Measurements from ENCODE around the gene DAP. TPM values are rescaled to one million over a fixed set of nuclear protein-coding genes. Genes with fewer than 3 reads are reported as not detected.

The DAP gene
- total and polyA plus RNA-seq, 4 donors = 49.9 to 131 (median 70.3) TPM

- no peak for ATAC-seq (ENCODE audit: insufficient read depth, low FRiP score)
- Histone ChIP-seq H3K4me1 (ENCODE audit: control insufficient read depth in 5 of 5, insufficient read depth in 5 of 5, low read length in 5 of 5) (peaks cover 0 to 14% (median 0%) of the 10 kb centered on the region in 5 donors), H3K9me3 (ENCODE audit: control insufficient read depth in 4 of 4, insufficient read depth in 3 of 4, low read length in 3 of 4) (no peaks in the 10 kb centered on the region), H3K36me3 (ENCODE audit: control insufficient read depth in 4 of 4, insufficient read depth in 4 of 4, low read length in 4 of 4) (peaks cover 0 to 4% (median 2%) of the 10 kb centered on the region in 4 donors), H3K27me3 (ENCODE audit: control insufficient read depth in 3 of 3, insufficient read depth in 3 of 3, low read length in 2 of 3) (no peaks in the 10 kb centered on the region), H3K27ac (ENCODE audit: low read depth in 1 of 2, low read length in 1 of 2) (peak overlapping the region; percentile 11 to 54), H3K9ac (ENCODE audit: insufficient read depth in 1 of 2, low read length in 2 of 2) (no peak overlapping the region), H3K4me3 (no peak overlapping the region)
- no peak for TF ChIP-seq CTCF (IDR thresholded peaks at IDR 0.05; ENCODE audit: control extremely low read depth, extremely low read depth)
- 75 to 79% methylated on average over 7 of the region's 7 CpGs for WGBS, 2 donors
- no peak for DNase-seq
Measured at GRCh38 chr5:10702911-10703491, 58.0 kb downstream of the DAP start.

- 81 to 84% methylated on average over 9 of the region's 9 CpGs for WGBS, 2 donors
- Histone ChIP-seq H3K36me3 (ENCODE audit: control insufficient read depth in 4 of 4, insufficient read depth in 4 of 4, low read length in 4 of 4) (peaks cover 0 to 4% (median under 1%) of the 10 kb centered on the region in 4 donors), H3K27me3 (ENCODE audit: control insufficient read depth in 3 of 3, insufficient read depth in 3 of 3, low read length in 2 of 3) (no peaks in the 10 kb centered on the region), H3K4me1 (ENCODE audit: control insufficient read depth in 5 of 5, insufficient read depth in 5 of 5, low read length in 5 of 5) (peaks cover 0 to 14% (median 0%) of the 10 kb centered on the region in 5 donors), H3K4me3 (no peak overlapping the region), H3K27ac (ENCODE audit: low read depth in 1 of 2, low read length in 1 of 2) (peak overlapping the region; percentile 9 to 11), H3K9me3 (ENCODE audit: control insufficient read depth in 4 of 4, insufficient read depth in 3 of 4, low read length in 3 of 4) (no peaks in the 10 kb centered on the region), H3K9ac (ENCODE audit: insufficient read depth in 1 of 2, low read length in 2 of 2) (no peak overlapping the region)
- DNase-seq (no peak), ATAC-seq (ENCODE audit: insufficient read depth, low FRiP score) (no peak)
- no peak for TF ChIP-seq CTCF (IDR thresholded peaks at IDR 0.05; ENCODE audit: control extremely low read depth, extremely low read depth)
Measured at GRCh38 chr5:10702040-10702629, 58.9 kb downstream of the DAP start.

GRCh38 chr5:10701567-10702039 lies 59.4 kb downstream of the DAP start:
- ATAC-seq (ENCODE audit: insufficient read depth, low FRiP score) = no peak
- H3K36me3 ChIP-seq (ENCODE audit: control insufficient read depth in 4 of 4, insufficient read depth in 4 of 4, low read length in 4 of 4) = peaks cover 0 to 4% (median under 1%) of the 10 kb centered on the region in 4 donors
- no peak overlapping the region for H3K4me3 ChIP-seq
- H3K9ac ChIP-seq (ENCODE audit: insufficient read depth in 1 of 2, low read length in 2 of 2) = no peak overlapping the region
- no peak for TF ChIP-seq CTCF (IDR thresholded peaks at IDR 0.05; ENCODE audit: control extremely low read depth, extremely low read depth)
- 50 to 59% methylated on average over 6 of the region's 6 CpGs for WGBS, 2 donors
- H3K27me3 ChIP-seq (ENCODE audit: control insufficient read depth in 3 of 3, insufficient read depth in 3 of 3, low read length in 2 of 3) = no peaks in the 10 kb centered on the region
- H3K27ac ChIP-seq (ENCODE audit: low read depth in 1 of 2, low read length in 1 of 2) = peak overlapping the region; percentile 9 to 11
- peaks cover 0 to 14% (median 0%) of the 10 kb centered on the region in 5 donors for H3K4me1 ChIP-seq (ENCODE audit: control insufficient read depth in 5 of 5, insufficient read depth in 5 of 5, low read length in 5 of 5)
- peak; percentile 39 to 59 (median 52) for DNase-seq
- H3K9me3 ChIP-seq (ENCODE audit: control insufficient read depth in 4 of 4, insufficient read depth in 3 of 4, low read length in 3 of 4) = no peaks in the 10 kb centered on the region
